Osteoblast (primary cell): ENCODE measurements around the gene HNRNPU. TPM values are rescaled to one million over a fixed set of nuclear protein-coding genes. Genes with fewer than 3 reads are reported as not detected.
A peak's percentile ranks its signal among the peaks of the same experiment; 100 is the strongest.

Experiments
- DNase-seq: peaks from one replicate; pipeline ENCODE4 v3.0.0; 2011; ENCODE audit warnings: low spot score, mixed read lengths; ENCODE audit not compliant: insufficient read length; ENCODE audit errors: missing footprints
- H2AFZ ChIP-seq: 2 replicates; pipeline ENCODE4 v1.6.0; 2011; ENCODE audit warnings: mild to moderate bottlenecking, low read length
- H3K27ac ChIP-seq: 2 replicates; pipeline ENCODE4 v1.5.1; 2011; ENCODE audit warnings: mild to moderate bottlenecking, low read depth, low read length, moderate library complexity
- H3K27me3 ChIP-seq: 2 replicates; pipeline ENCODE4 v1.6.0; 2012; ENCODE audit warnings: mild to moderate bottlenecking, control low read depth, inconsistent platforms, low read length, moderate library complexity; ENCODE audit not compliant: insufficient read depth
- H3K36me3 ChIP-seq: 2 replicates; pipeline ENCODE4 v1.5.1; 2011; ENCODE audit warnings: mild to moderate bottlenecking, low read length, control low read depth, moderate library complexity; ENCODE audit not compliant: insufficient read depth
- H3K4me1 ChIP-seq: 2 replicates; pipeline ENCODE4 v1.5.1; 2011; ENCODE audit warnings: mild to moderate bottlenecking, low read length, control low read depth, moderate library complexity; ENCODE audit not compliant: insufficient read depth
- H3K4me2 ChIP-seq: 2 replicates; pipeline ENCODE4 v1.6.0; 2011; ENCODE audit warnings: mild to moderate bottlenecking, low read length; ENCODE audit not compliant: insufficient read depth
- H3K4me3 ChIP-seq: fragments of 200-600 bp; sonication (generic); 3 replicates; pipeline ENCODE4 v1.5.1; 2012; ENCODE audit warnings: mild to moderate bottlenecking, low read length, inconsistent platforms; ENCODE audit not compliant: insufficient read depth
- H3K79me2 ChIP-seq: 2 replicates; pipeline ENCODE4 v1.6.0; 2012; ENCODE audit warnings: mild to moderate bottlenecking, low read length, control low read depth, inconsistent platforms; ENCODE audit not compliant: insufficient read depth
- H3K9me3 ChIP-seq: 2 replicates; pipeline ENCODE4 v1.5.1; 2011; ENCODE audit warnings: low read depth, low read length, control low read depth
- H4K20me1 ChIP-seq: 2 replicates; pipeline ENCODE4 v1.6.0; 2012; ENCODE audit warnings: mild to moderate bottlenecking, low read length, control low read depth; ENCODE audit not compliant: insufficient read depth
- total RNA-seq: library from RNA; depleted of rRNA; stranded (reverse); fragments of >200 nt; gene quantifications from 2 replicates; pipeline ENCODE4 v1.2.3, GENCODE V29; 2012
- TF ChIP-seq, protein P1 (sequence below): IDR thresholded peaks from 2 replicates; pipeline ENCODE4 v1.5.1; 2011; ENCODE audit warnings: mild to moderate bottlenecking, low read depth, low read length, moderate library complexity; ENCODE audit errors: extremely low read depth

HNRNPU gene
- total RNA-seq, 1 donor: 240 TPM

GRCh38 chr1:244897476-244898254 lies 33.3 kb upstream of the HNRNPU start:
- TF ChIP-seq, protein P1, sequence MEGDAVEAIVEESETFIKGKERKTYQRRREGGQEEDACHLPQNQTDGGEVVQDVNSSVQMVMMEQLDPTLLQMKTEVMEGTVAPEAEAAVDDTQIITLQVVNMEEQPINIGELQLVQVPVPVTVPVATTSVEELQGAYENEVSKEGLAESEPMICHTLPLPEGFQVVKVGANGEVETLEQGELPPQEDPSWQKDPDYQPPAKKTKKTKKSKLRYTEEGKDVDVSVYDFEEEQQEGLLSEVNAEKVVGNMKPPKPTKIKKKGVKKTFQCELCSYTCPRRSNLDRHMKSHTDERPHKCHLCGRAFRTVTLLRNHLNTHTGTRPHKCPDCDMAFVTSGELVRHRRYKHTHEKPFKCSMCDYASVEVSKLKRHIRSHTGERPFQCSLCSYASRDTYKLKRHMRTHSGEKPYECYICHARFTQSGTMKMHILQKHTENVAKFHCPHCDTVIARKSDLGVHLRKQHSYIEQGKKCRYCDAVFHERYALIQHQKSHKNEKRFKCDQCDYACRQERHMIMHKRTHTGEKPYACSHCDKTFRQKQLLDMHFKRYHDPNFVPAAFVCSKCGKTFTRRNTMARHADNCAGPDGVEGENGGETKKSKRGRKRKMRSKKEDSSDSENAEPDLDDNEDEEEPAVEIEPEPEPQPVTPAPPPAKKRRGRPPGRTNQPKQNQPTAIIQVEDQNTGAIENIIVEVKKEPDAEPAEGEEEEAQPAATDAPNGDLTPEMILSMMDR: no peak
- no peak overlapping the region for H2AFZ ChIP-seq
- H3K79me2 ChIP-seq: no peaks in the 10 kb centered on the region
- no peak for DNase-seq
- no peaks in the 10 kb centered on the region for H3K9me3 ChIP-seq
- H3K27me3 ChIP-seq: no peaks in the 10 kb centered on the region
- no peak overlapping the region for H3K27ac ChIP-seq
- no peak overlapping the region for H3K4me2 ChIP-seq
- no peak overlapping the region for H3K4me3 ChIP-seq
- no peaks in the 10 kb centered on the region for H4K20me1 ChIP-seq
- H3K36me3 ChIP-seq: no peaks in the 10 kb centered on the region
- peaks cover 19% of the 10 kb centered on the region for H3K4me1 ChIP-seq

DNA sequence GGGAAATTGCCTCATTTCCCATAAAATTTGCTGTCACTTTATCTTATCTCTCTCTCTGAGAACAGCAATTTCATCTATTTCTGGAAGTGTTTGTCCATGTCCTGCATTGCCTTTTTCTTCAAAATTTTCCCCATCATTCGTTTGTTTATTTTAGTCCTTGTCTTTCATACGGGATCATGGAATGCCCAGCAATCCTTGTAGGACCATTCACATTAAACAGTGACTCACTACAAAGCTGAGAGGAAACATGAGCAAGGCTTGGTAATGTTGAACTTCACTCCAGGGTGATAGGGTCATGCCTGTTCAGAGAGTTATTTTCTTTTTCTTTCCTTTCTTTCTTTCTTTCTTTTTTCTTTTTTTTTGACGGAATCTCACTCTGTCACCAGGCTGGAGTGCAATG lies 32.2 kb upstream of the HNRNPU start:
- TF ChIP-seq, protein P1: no peak
- H2AFZ ChIP-seq: no peak overlapping the region
- no peaks in the 10 kb centered on the region for H3K27me3 ChIP-seq
- DNase-seq: peak; percentile 95
- peak overlapping the region; percentile 57 for H3K27ac ChIP-seq
- peaks cover 19% of the 10 kb centered on the region for H3K4me1 ChIP-seq
- H3K4me3 ChIP-seq: no peak overlapping the region
- H4K20me1 ChIP-seq: no peaks in the 10 kb centered on the region
- H3K79me2 ChIP-seq: no peaks in the 10 kb centered on the region
- H3K9me3 ChIP-seq: no peaks in the 10 kb centered on the region
- peak overlapping the region; percentile 34 for H3K4me2 ChIP-seq
- no peaks in the 10 kb centered on the region for H3K36me3 ChIP-seq

- no peak for DNase-seq
- H3K27ac ChIP-seq: no peak overlapping the region
- H2AFZ ChIP-seq: no peak overlapping the region
- no peaks in the 10 kb centered on the region for H3K9me3 ChIP-seq
- H3K36me3 ChIP-seq: no peaks in the 10 kb centered on the region
- H3K4me2 ChIP-seq: no peak overlapping the region
- peaks cover 11% of the 10 kb centered on the region for H3K4me1 ChIP-seq
- no peaks in the 10 kb centered on the region for H3K27me3 ChIP-seq
- no peaks in the 10 kb centered on the region for H3K79me2 ChIP-seq
- H3K4me3 ChIP-seq: no peak overlapping the region
- TF ChIP-seq, protein P1: no peak
- H4K20me1 ChIP-seq: no peaks in the 10 kb centered on the region
Observed at GRCh38 chr1:244893836-244894235, 29.5 kb upstream of the HNRNPU start.

- no peak overlapping the region for H2AFZ ChIP-seq
- no peak overlapping the region for H3K4me3 ChIP-seq
- H3K4me1 ChIP-seq: no peaks in the 10 kb centered on the region
- no peaks in the 10 kb centered on the region for H3K27me3 ChIP-seq
- H3K79me2 ChIP-seq: no peaks in the 10 kb centered on the region
- no peaks in the 10 kb centered on the region for H3K36me3 ChIP-seq
- no peak overlapping the region for H3K4me2 ChIP-seq
- no peak overlapping the region for H3K27ac ChIP-seq
- H3K9me3 ChIP-seq: no peaks in the 10 kb centered on the region
- TF ChIP-seq, protein P1: no peak
- H4K20me1 ChIP-seq: no peaks in the 10 kb centered on the region
- no peak for DNase-seq
Observed at GRCh38 chr1:244887281-244887680, 22.9 kb upstream of the HNRNPU start.
